ENCODE measurements around the gene ZFYVE21. TPM values are rescaled to one million over a fixed set of nuclear protein-coding genes. Genes with fewer than 3 reads are reported as not detected.

Gene ZFYVE21
- total RNA-seq, 3 donors from 2014 or later: 49.9 to 67.1 (median 60.9) TPM

- Histone ChIP-seq H3K36me3 (ENCODE audit: low read depth) (no peaks in the 10 kb centered on the region), H3K4me3 (no peak overlapping the region), H3K4me1 (ENCODE audit: low read depth) (peaks cover 14% of the 10 kb centered on the region), H3K9me3 (no peaks in the 10 kb centered on the region)
- DNase-seq: peak in 2 of 3 donors; percentile 41 to 54
- TF ChIP-seq CTCF (IDR thresholded peaks at IDR 0.05): no peak
- intact Hi-C loops (cut with DNase I, micrococcal nuclease): no loop called here
- no peak for ATAC-seq
These were observed 15.5 kb upstream of the ZFYVE21 start for GRCh38 chr14:103699901-103700752.

GRCh38 chr14:103700753-103701490 is 14.7 kb upstream of the ZFYVE21 start:
- no peak for TF ChIP-seq CTCF (IDR thresholded peaks at IDR 0.05)
- intact Hi-C loops (cut with DNase I, micrococcal nuclease): no loop called here
- Histone ChIP-seq H3K9me3 (no peaks in the 10 kb centered on the region), H3K4me1 (ENCODE audit: low read depth) (peaks cover 14% of the 10 kb centered on the region), H3K4me3 (no peak overlapping the region), H3K36me3 (ENCODE audit: low read depth) (no peaks in the 10 kb centered on the region)
- DNase-seq (peak in 1 of 3 donors; percentile 26), ATAC-seq (no peak)

- peaks cover 10% of the 10 kb centered on the region for H3K4me1 ChIP-seq (ENCODE audit: low read depth)
- H3K36me3 ChIP-seq (ENCODE audit: low read depth): no peaks in the 10 kb centered on the region
- H3K9me3 ChIP-seq: no peaks in the 10 kb centered on the region
- TF ChIP-seq CTCF (IDR thresholded peaks at IDR 0.05): no peak
- ATAC-seq (no peak), DNase-seq (no peak)
- H3K4me3 ChIP-seq: no peak overlapping the region
- intact Hi-C loops (cut with DNase I, micrococcal nuclease): no loop called here
These were observed 13.5 kb upstream of the ZFYVE21 start for GRCh38 chr14:103702095-103702494.

- ATAC-seq (no peak), DNase-seq (no peak)
- no peak for TF ChIP-seq CTCF (IDR thresholded peaks at IDR 0.05)
- Histone ChIP-seq H3K36me3 (ENCODE audit: low read depth) (no peaks in the 10 kb centered on the region), H3K4me1 (ENCODE audit: low read depth) (peaks cover 10% of the 10 kb centered on the region), H3K4me3 (no peak overlapping the region), H3K9me3 (no peaks in the 10 kb centered on the region)
- intact Hi-C loops (cut with DNase I, micrococcal nuclease): no loop called here
These were observed 12.8 kb upstream of the ZFYVE21 start for GRCh38 chr14:103702497-103703432.
